ENCODE results near the gene SCARF2.
"Not testable (repeated sequence)": the region's sequence is repeated elsewhere in the genome, so short reads cannot be mapped to it uniquely, and the experiment has no call there.

SCARF2 gene

DNA sequence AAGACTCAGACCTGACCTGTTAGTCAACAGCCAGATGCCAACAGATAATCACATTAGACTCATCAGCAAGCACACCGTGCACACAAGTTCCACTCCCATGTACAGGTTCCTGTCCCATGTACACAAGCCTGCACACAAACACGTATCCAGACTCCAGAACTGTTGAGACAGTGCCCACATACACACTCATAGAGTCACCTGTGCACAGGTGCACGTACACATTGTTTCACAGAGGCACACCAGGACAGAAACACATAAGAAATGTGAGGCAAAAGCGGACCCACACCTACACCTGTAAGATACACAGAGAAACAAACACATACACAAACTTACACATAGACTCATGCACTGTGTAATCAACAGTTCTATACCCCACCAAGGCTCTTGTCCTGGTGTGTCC is 46.4 kb downstream of the SCARF2 start:
- no peak for DNase-seq

DNA sequence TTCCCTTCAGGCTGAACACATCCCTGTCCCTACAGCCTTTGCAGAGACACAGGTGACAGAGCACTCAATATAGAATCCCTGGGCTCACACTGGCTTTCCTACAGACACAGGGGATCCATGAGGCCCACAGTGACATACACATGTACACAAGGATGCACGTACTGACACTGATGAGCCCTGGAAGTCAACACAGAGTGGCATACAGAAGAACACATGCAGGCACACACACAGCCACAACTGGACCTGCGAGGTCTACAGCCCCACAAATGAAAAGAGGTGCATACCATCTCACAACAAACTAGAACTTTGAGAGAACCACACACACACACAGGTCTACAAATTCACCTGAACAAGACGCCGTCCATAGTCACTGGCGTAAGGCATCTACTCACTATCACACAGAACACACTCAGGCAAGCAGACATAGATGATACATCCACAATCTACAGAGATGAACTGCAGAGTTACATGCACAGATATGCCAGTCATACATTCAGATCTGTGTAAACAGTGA is 47.2 kb downstream of the SCARF2 start:
- no peak for DNase-seq

DNA sequence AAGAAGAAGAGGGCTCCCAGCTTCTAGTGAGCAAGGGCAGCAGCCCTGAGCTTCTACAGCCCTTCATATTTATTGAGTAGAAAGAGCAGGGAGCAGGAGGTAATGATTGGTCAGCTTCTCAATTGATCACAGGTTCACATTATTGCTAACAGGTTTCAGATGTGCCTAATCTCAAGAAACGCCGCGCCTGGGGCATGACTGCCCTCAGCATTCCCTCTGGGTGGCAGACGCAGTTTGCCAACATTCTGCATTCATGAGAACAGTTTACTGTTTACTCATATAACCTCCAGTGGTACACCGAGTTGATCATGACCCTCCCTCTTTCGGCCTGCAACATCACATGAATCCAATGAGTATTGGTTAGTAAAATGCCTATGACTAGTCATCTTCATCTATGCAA is 48.3 kb downstream of the SCARF2 start:
- no peak for DNase-seq

DNA sequence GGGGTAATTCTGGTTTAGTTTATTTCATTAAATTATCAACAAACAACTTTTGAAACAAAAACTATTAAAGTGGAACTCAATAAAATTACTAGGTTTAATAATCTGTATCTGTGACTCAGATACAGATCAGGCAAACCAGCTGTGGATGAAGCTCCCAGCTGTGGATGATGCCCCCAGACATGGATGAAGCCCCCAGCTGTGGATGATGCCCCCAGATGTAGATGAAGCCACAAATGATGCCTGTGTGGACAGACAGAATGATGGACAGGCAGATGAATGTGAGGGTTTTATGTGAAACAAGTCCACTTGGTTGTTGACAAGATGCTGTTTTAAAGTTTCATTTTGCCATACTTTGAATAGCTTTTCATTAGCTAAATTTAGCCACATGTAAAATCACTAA is 49.4 kb downstream of the SCARF2 start:
- no peak for DNase-seq

DNA sequence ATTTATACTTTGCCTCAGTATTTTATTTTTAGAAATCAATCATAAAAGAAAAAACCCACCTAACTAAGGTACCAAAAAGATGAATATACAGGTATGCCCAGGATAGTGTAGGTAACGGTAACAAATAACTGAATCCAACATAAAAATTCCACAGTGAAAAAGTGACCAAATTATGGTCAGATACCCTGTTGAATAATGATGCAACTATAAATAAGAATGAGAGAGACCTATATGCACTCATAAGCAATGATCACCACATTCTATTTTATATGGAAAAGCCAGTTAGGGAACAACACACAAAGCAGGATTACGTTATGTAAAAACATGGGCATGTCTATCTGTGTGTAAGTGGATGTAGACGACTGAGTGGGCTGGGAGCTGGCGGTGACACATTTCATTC is 50.7 kb downstream of the SCARF2 start:
- DNase-seq: no peak

DNA sequence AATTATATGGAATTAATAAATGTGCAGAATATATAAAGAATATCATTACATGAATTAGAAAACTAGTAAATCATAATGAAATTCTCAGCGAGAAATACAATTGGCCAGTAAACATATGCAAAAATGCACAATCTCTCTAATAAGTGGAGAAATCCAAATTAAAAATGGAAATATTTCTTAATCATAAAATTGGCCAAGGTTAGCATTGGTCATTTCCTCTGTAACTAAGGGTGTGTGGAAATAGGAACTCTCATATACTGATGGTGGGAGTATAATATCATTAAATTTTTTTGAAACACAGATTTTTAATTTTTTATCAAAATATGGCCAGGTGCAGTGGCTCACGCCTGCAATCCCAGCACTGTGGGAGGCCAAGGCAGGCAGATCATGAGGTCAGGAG is 51.3 kb downstream of the SCARF2 start:
- no peak for DNase-seq

DNA sequence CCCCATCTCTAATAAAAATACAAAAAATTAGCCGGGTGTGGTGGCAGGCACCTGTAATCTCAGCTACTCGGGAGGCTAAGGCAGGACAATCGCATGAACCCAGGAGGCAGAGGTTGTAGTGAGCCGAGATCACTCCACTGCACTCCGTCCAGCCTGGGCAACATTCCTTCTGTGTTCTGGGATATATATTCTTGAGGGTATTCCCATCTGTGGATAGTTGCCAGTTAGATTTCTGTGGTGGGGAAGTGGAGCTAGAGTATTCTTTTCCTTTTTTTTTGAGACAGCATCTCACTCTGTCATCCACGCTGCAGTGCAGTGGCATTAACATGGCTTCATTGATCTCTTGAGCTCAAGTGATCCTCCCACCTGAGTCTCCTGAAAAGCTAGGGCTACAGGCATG is 52.8 kb downstream of the SCARF2 start:
- no peak for DNase-seq

DNA sequence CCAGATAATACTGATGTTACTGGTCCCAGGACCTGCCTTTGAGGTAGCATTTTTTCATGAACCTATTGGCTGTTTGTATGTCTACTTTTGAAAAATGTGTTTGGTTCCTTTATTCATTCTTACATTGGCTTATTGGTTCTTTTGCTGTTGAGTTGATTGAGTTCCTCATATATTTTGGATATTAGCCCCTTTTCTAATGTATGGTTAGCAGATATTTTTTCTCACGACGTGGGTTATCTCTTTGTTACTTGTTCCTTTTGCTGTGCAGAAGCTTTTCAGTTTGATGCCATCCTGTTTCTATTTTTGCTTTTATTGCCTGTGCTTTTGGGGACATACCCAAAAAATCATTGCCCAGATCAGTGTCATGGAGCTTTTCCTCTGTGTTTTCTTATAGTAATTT is 53.5 kb downstream of the SCARF2 start:
- no peak for DNase-seq

DNA sequence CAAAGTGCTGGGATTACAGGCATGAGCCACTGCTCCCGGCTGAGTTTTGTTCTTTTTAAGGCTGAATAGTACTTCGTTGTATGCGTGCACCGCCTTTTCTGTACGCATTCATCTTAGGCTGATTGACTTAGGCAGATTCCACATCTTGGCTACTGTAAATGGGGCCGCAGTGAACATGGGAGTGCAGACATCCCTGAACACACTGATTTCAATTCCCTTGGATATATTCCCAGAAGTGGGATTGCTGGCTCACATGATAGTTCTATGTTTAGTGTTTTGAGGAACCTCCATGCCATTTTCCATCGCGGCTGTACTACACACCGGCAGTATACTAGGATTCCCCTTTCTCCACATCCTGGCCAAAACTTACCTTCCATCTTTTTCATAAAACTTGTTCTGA is 54.1 kb downstream of the SCARF2 start:
- no peak for DNase-seq

DNA sequence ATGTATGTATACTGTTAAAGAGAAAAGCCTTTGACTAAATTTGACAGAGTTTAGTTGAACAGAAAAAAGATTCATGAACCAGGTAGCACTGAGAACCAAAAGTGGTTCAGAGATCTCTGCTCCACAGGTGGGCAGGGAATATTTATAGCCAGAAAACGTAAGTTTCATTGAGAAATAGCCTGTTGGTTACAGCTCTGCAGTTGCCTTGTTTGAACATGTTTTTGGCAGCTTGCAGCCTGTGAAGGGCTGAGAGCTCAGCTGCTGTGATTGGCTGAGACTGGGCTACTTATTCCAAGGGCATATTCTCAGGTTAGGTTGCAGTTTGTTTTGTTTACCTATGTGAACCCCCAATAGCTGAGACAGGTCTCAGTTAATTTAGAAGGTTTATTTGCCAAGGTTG is 57.1 kb downstream of the SCARF2 start:
- no peak for DNase-seq

DNA sequence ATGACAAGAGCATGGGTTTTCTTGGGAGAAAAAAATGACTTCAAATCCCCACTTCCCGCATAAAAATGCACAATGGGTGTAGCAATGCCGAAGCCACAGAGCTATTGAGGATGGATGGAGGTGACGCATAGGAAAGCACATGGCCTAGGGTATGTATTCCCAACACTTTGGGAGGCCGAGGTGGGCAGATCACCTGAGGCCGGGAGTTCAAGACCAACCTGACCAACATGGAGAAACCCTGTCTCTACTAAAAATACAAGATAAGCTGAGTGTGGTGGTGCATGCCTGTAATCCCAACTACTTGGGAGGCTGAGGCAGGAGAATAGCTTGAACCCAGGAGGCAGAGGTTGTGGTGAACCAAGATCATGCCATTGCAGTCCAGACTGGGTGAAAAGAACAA is 58.9 kb downstream of the SCARF2 start:
- not testable (repeated sequence) for DNase-seq

DNA sequence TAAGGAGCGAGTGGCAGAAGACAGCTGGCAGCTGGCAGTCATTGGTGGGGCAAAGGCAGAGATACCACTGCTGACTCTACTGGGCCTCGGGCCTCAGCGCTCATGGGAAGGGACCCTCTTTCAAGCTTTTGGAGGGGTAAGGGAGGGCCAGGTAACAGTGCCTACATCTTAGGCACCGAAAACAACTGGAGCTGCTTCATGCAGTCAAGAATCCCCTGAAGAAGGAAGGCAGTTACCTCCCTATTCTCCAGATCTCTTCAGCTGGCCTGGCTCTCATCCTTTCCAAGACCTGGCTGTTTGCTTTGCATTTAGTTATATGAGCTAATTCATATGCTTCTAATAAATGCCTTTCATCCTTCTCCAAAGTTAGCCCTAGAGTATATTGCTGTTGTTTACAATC is 59.5 kb downstream of the SCARF2 start:
- no peak for DNase-seq

DNA sequence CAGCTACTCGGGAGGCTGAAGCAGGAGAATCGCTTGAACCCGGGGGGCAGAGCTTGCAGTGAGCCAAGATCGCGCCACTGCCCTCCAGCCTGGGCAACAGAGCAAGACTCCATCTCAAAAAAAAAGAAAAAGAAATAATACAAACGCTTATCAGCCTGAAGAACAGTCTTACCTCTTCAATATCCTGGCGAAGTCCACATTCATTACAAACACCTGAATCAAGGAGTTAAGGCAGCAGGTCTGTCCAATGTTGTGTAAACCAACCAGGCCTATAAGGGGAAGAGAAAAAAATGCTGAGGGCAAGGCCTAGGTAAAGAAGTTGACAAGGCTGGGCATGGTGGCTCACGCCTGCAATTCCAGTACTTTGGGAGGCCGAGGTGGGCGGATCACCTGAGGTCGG is 60.6 kb downstream of the SCARF2 start:
- DNase-seq: not testable (repeated sequence)

DNA sequence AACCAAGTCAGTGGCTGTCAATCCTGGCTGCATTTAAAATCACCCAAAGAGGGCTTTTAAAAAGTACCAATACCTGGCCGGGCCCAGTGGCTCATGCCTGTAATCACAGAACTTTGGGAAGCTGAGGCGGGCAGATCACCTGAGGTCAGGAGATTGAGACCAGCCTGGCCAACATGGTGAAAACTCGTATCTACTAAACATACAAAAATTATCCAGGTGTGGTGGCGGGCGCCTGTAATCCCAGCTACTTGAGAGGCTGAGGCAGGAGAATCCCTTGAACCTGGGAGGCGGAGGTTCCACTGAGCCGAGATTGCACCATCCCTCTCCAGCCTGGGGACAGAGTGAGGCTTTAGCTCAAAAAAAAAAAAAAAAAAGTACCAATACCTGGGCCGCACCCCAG is 61.3 kb downstream of the SCARF2 start:
- not testable (repeated sequence) for DNase-seq
